GM12873 (cell line): Measurements from ENCODE around the gene PRR23E.

Experiments used
- TF ChIP-seq, protein P1 (sequence below): IDR thresholded peaks from 2 replicates; pipeline ENCODE4 v1.5.1; 2012; ENCODE audit warnings: low read depth, mild to moderate bottlenecking, moderate library complexity, low read length, control low read depth; ENCODE audit not compliant: insufficient read depth; ENCODE audit errors: missing control alignments

The PRR23E gene

GRCh38 chr3:127211118-127212060 is 18.5 kb downstream of the PRR23E start:
- TF ChIP-seq, protein P1, sequence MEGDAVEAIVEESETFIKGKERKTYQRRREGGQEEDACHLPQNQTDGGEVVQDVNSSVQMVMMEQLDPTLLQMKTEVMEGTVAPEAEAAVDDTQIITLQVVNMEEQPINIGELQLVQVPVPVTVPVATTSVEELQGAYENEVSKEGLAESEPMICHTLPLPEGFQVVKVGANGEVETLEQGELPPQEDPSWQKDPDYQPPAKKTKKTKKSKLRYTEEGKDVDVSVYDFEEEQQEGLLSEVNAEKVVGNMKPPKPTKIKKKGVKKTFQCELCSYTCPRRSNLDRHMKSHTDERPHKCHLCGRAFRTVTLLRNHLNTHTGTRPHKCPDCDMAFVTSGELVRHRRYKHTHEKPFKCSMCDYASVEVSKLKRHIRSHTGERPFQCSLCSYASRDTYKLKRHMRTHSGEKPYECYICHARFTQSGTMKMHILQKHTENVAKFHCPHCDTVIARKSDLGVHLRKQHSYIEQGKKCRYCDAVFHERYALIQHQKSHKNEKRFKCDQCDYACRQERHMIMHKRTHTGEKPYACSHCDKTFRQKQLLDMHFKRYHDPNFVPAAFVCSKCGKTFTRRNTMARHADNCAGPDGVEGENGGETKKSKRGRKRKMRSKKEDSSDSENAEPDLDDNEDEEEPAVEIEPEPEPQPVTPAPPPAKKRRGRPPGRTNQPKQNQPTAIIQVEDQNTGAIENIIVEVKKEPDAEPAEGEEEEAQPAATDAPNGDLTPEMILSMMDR, result no peak

DNA sequence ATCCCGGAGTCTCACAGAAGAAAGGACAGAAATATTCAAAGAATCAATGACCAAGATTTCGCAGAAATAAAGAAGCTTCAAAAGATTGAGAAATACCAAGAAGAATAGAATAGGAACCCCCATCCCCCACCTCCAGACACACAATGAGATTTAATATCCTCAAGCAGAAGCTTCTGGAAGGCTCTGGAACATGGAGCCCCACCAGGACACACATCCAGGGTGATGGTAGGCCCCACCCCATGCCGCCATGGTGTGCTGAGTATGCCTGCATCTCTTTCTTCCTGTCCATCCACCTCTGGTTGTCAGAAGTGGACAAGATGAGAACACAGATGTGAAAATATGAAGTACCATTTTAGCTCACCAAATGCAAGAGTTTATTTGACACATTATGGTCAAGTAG is 19.3 kb downstream of the PRR23E start:
- TF ChIP-seq, protein P1, result no peak

DNA sequence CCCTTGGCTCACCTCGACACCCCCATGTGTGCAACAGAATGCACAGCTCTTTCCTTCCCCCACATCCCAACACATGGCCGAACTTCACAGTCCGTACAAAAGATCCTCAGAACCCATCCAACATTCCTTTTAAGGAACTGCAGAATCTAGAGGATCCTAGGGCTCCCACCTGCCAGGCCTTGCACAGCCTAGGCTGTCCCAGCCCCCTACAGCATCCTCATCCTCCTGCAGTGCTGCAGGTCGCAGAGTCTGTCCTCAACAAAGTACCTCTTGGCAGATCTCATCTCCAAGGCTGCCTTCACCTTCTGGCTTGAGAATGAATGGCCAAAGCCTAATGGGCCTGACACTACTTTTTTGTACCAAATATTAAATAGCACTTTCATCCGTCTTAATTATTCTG is 19.8 kb downstream of the PRR23E start:
- TF ChIP-seq, protein P1, result no peak

GRCh38 chr3:127213381-127213918 is 20.5 kb downstream of the PRR23E start:
- TF ChIP-seq, protein P1, result no peak

GRCh38 chr3:127214975-127215374 is 22.0 kb downstream of the PRR23E start:
- TF ChIP-seq, protein P1, result no peak

- TF ChIP-seq, protein P1, result no peak
These were observed 22.9 kb downstream of the PRR23E start for GRCh38 chr3:127215714-127216414.
